Keratinocyte (primary cell): ENCODE measurements around the gene PPY.

ENCODE experiments used
- CTCF ChIP-seq, 3 experiments: IDR thresholded peaks in 1 of 3; conservative IDR thresholded peaks in 1 of 3; optimal IDR thresholded peaks in 1 of 3; 2 replicates in 2 of 3; 3 replicates in 1 of 3; pipeline versions ENCODE3 to v1.5.1; 2011; ENCODE audit warnings: low read length in 3 of 3, mild to moderate bottlenecking in 3 of 3, moderate library complexity in 2 of 3, control low read depth in 1 of 3, inconsistent platforms in 1 of 3; ENCODE audit not compliant: insufficient read depth in 2 of 3; ENCODE audit errors: extremely low read depth in 1 of 3
- EZH2 ChIP-seq: IDR thresholded peaks from one replicate; pipeline ENCODE4 v1.6.1; 2012; ENCODE audit warnings: inconsistent platforms, mild to moderate bottlenecking, low read length, moderate library complexity

DNA sequence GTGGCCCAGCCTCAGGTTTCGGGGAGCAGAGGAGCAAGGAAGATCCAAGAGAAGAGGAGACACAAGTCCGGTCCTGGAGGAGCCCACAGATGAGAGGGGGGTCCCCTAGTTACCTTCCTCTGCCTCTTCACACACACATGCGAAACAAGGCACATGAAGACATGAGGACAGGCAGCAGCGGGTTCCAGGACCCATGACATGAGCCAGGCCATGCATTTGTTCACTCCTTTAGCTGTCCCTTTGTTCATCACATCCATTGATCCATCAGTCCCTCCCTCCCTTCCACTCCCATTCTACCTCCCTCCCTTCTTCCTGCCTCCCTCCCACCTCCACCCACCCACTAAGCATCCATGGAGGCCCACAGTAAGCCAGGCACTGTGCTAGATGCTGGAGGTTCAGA lies 9.4 kb downstream of the PPY start:
- TF ChIP-seq CTCF (optimal IDR thresholded peaks at IDR 0.05 in 1 of 3, IDR thresholded peaks at IDR 0.05 in 1 of 3, conservative IDR thresholded peaks at IDR 0.05 in 1 of 3; ENCODE audit: extremely low read depth in 1 of 3, insufficient read depth in 2 of 3, low read length in 3 of 3) (no peak), EZH2 (no peak)
